Cerebellar cortex (tissue), 1 donor: ENCODE measurements around the gene SMIM10.
"Not testable (repeated sequence)": the region's sequence is repeated elsewhere in the genome, so short reads cannot be mapped to it uniquely, and the experiment has no call there.

ENCODE experiments used
- DNase-seq: peaks from one replicate; pipeline ENCODE4 v3.0.0-alpha.2; 2015; ENCODE audit warnings: low spot score

SMIM10 gene

GRCh38 chrX:135010921-135011320, 20.1 kb downstream of the SMIM10 start:
- DNase-seq = no peak

GRCh38 chrX:135015523-135016245, 24.9 kb downstream of the SMIM10 start:
- no peak for DNase-seq

- not testable (repeated sequence) for DNase-seq
Observed at GRCh38 chrX:135019890-135020289, 29.1 kb downstream of the SMIM10 start.

GRCh38 chrX:135023791-135024190, 33.0 kb downstream of the SMIM10 start:
- DNase-seq = not testable (repeated sequence)

- DNase-seq = no peak
Observed at GRCh38 chrX:135024526-135024925, 33.7 kb downstream of the SMIM10 start.

GRCh38 chrX:135030207-135030963, 39.6 kb downstream of the SMIM10 start:
- DNase-seq = not testable (repeated sequence)

GRCh38 chrX:135041149-135042123, 50.6 kb downstream of the SMIM10 start:
- DNase-seq = not testable (repeated sequence)
